GM10266 (cell line): Measurements from ENCODE around the gene ECM1.

Experiments
- DNase-seq: peaks from one replicate; pipeline ENCODE4 v3.0.0; 2012; ENCODE audit errors: extremely low spot score
- CTCF ChIP-seq: IDR thresholded peaks from 2 replicates; pipeline ENCODE4 v1.5.1; 2012; ENCODE audit warnings: mild to moderate bottlenecking, low read depth; ENCODE audit not compliant: control insufficient read depth, insufficient read depth; ENCODE audit errors: missing control alignments

The ECM1 gene

GRCh38 chr1:150558761-150559655 lies 51.1 kb downstream of the ECM1 start:
- no peak for DNase-seq
- no peak for TF ChIP-seq CTCF

GRCh38 chr1:150559656-150560010 lies 51.7 kb downstream of the ECM1 start:
- no peak for DNase-seq

GRCh38 chr1:150560011-150560438 lies 52.1 kb downstream of the ECM1 start:
- peak; percentile 85 for DNase-seq
- TF ChIP-seq CTCF: peak; percentile 90

More at GRCh38 chr1:150559656-150560010, 51.7 kb downstream of the ECM1 start:
- no peak for TF ChIP-seq CTCF

- DNase-seq: peak; percentile 86
- TF ChIP-seq CTCF: peak; percentile 93
Measured at GRCh38 chr1:150560576-150561253, 52.8 kb downstream of the ECM1 start.

GRCh38 chr1:150561254-150561973 lies 53.5 kb downstream of the ECM1 start:
- DNase-seq: peak; percentile 62
- TF ChIP-seq CTCF: peak; percentile 35

GRCh38 chr1:150561974-150562445 lies 54.1 kb downstream of the ECM1 start:
- peak; percentile 82 for DNase-seq
- TF ChIP-seq CTCF: no peak
